KMS-11 (cell line): ENCODE results near the gene APOL2.
"Not testable (repeated sequence)": the region's sequence is repeated elsewhere in the genome, so short reads cannot be mapped to it uniquely, and the experiment has no call there.

ENCODE experiments used
- H2AFZ ChIP-seq: fragments of 200-600 bp; sonication (generic); 2 replicates; pipeline ENCODE4 v1.6.1; 2016; ENCODE audit warnings: antibody characterized with exemption, mixed run types, low read depth
- H3K27ac ChIP-seq: fragments of 200-600 bp; sonication (generic); 2 replicates; pipeline ENCODE4 v1.6.1; 2016; ENCODE audit warnings: mild to moderate bottlenecking, mixed run types
- H3K27me3 ChIP-seq: fragments of 200-600 bp; sonication (generic); 2 replicates; pipeline ENCODE4 v1.6.1; 2017; ENCODE audit warnings: mild to moderate bottlenecking, low read depth, mixed run types, moderate library complexity; ENCODE audit not compliant: insufficient read depth
- H3K36me3 ChIP-seq: fragments of 200-600 bp; sonication (generic); 2 replicates; pipeline ENCODE4 v1.6.1; 2017; ENCODE audit warnings: mild to moderate bottlenecking, mixed run types; ENCODE audit not compliant: insufficient read depth
- H3K4me1 ChIP-seq: fragments of 200-600 bp; sonication (generic); 2 replicates; pipeline ENCODE4 v1.6.1; 2016; ENCODE audit warnings: mild to moderate bottlenecking, low read depth, mixed run types; ENCODE audit not compliant: poor library complexity, severe bottlenecking
- H3K4me2 ChIP-seq: fragments of 200-600 bp; sonication (generic); 2 replicates; pipeline ENCODE4 v1.7.0; 2016; ENCODE audit warnings: mild to moderate bottlenecking, mixed run types
- H3K4me3 ChIP-seq: fragments of 200-600 bp; sonication (generic); IDR thresholded peaks from 2 replicates; pipeline ENCODE4 v1.6.1; 2017; ENCODE audit warnings: low read depth, low read length, mixed read lengths; ENCODE audit not compliant: insufficient read depth
- H3K79me2 ChIP-seq: fragments of 200-600 bp; sonication (generic); 2 replicates; pipeline ENCODE4 v1.6.1; 2016; ENCODE audit warnings: low read depth, mixed run types; ENCODE audit not compliant: insufficient read depth
- H3K9ac ChIP-seq: fragments of 200-600 bp; sonication (generic); 2 replicates; pipeline ENCODE4 v1.6.1; 2016; ENCODE audit warnings: mild to moderate bottlenecking, mixed run types
- H4K20me1 ChIP-seq: fragments of 200-600 bp; sonication (generic); 2 replicates; pipeline ENCODE4 v1.6.1; 2016; ENCODE audit warnings: mild to moderate bottlenecking, mixed run types; ENCODE audit not compliant: insufficient read depth
- CTCF ChIP-seq: fragments of 200-600 bp; sonication (generic); conservative IDR thresholded peaks from 2 replicates; pipeline ENCODE4 v1.6.1; 2017; ENCODE audit warnings: low read depth, mild to moderate bottlenecking, antibody characterized with exemption, low read length, moderate library complexity, mixed read lengths

APOL2 gene

GRCh38 chr22:36253523-36254490 lies 14.5 kb upstream of the APOL2 start:
- H4K20me1 ChIP-seq = no peaks in the 10 kb centered on the region
- no peak for TF ChIP-seq CTCF
- H3K9ac ChIP-seq = peak overlapping the region; percentile 36; the same call in 1 of the 2 replicates
- H3K4me3 ChIP-seq = no peak overlapping the region
- H3K27ac ChIP-seq = peak overlapping the region; percentile 29; the same call in 1 of the 2 replicates
- H3K36me3 ChIP-seq = no peaks in the 10 kb centered on the region
- peak overlapping the region; percentile 82; the same call in 1 of the 2 replicates for H2AFZ ChIP-seq
- H3K4me1 ChIP-seq = peaks cover 47% of the 10 kb centered on the region
- H3K4me2 ChIP-seq = peak overlapping the region; percentile 64
- no peaks in the 10 kb centered on the region for H3K79me2 ChIP-seq
- no peaks in the 10 kb centered on the region for H3K27me3 ChIP-seq

DNA sequence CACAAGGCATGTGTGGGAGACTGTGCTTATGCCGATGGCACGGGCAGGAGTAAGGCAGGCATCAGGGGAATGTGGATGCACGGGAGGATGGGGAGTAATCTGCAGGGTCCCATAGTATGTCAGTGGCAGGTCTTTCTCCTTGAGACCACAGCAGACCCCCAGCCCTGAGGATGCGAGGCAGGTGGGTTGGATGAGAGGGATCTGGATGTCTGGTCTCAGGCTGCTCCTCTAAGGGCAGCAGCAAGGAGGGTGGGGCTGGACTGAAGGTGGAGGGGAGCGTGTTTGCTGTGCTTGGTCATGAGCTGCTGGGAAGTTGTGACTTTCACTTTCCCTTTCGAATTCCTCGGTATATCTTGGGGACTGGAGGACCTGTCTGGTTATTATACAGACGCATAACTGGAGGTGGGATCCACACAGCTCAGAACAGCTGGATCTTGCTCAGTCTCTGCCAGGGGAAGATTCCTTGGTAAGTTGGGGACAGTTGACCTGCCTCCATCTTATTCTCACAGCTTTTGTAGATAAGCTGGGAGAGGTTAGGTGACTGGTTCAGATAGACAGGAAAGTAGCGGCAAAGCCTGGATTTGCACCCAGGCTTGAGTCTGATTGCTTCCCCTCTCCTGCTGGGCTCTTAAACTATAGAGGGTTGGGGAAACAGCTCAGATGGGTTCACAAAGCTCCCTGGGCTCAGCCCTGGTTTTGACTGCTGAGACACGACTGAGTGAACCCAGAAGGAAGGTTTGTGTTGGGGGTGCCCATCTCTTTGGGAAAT lies 13.6 kb upstream of the APOL2 start, which contains the start of gene APOL1:
Gene APOL1, plus strand, starts transcription at position 380 of the 769 bp plus-strand sequence. CDS start 1,823 bp downstream, outside the sequence.
- Histone ChIP-seq H4K20me1 (no peaks in the 10 kb centered on the region), H3K9ac (peak within 1 kb of the TSS; percentile 36; the same call in 1 of the 2 replicates), H3K27ac (peak within 1 kb of the TSS; percentile 29), H3K4me1 (peaks cover 39% of the 10 kb centered on the region), H3K36me3 (no peaks in the 10 kb centered on the region), H3K4me3 (no peak within 1 kb of the TSS), H3K79me2 (no peaks in the 10 kb centered on the region), H3K27me3 (no peaks in the 10 kb centered on the region), H2AFZ (peak within 1 kb of the TSS; percentile 82), H3K4me2 (peak within 1 kb of the TSS; percentile 64)
- no peak for TF ChIP-seq CTCF

DNA sequence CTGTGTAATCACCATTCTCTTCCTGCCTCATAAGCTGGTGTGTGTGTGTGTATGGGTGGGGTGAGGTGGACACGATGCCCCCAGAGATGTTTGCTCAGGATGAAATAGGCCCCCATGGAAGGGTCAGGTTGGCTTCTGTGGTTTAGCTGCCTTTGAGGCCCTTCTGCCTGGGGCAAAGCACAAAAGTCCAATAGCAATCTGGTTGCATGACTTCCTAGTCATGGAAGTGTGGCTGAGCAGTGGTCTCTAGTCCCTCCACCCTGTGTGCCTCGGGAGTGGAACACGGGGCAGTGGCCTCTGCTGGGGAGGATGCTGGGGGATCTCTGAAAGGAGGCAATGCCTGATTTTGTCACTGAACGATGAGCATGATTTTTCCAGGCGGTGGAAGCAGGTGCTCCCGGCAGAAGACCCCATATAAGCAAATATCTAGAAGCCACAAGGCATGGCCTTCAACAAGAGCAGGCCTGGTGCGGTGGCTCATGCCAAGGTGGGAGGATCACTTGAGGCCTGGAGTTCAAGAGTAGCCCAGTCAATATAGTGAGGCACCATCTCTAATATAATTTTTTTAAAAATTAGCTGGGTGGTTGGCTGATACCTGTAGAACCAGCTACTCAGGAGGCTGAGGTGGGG lies 12.8 kb upstream of the APOL2 start:
- not testable (repeated sequence) for H3K36me3 ChIP-seq, H3K79me2 ChIP-seq, H3K27me3 ChIP-seq, H3K4me3 ChIP-seq, H4K20me1 ChIP-seq, H3K9ac ChIP-seq, H3K4me2 ChIP-seq, H3K27ac ChIP-seq
- Histone ChIP-seq H3K4me1 (peaks cover 31% of the 10 kb centered on the region), H2AFZ (peak overlapping the region; percentile 82; the same call in 1 of the 2 replicates)

DNA sequence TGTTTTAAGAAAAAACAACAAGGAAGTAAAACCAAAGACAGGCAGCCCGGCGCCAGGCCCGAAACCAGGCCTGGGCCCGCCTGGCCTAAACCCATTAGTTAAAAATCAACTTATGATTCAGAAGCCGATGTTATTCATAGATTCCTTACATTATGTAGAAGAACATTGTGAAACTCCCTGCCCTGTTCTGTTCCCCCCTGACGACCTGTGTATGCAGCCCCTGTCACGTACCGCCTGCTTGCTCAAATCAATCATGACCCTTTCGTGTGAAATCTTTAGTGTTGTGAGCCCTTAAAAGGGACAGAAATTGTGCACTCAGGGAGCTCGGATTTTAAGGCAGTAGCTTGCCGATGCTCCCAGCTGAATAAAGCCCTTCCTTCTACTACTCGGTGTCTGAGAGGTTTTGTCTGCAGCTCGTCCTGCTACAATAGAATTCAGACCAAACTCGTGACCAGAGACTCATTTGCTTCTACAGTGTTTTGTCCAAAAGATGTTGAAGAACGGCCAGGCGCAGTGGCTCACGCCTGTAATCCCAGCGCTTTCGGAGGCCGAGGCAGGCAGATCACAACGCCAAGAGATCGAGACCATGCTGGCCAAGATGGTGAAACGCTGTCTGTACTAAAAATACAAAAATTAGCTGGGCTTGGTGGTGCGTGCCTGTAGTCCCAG lies 11.1 kb upstream of the APOL2 start:
- H3K79me2 ChIP-seq, H3K4me2 ChIP-seq, H3K27ac ChIP-seq, H2AFZ ChIP-seq, H3K4me3 ChIP-seq, H4K20me1 ChIP-seq, H3K9ac ChIP-seq, H3K36me3 ChIP-seq, H3K27me3 ChIP-seq: not testable (repeated sequence)
- H3K4me1 ChIP-seq = peaks cover 21% of the 10 kb centered on the region
